Measurements from ENCODE around the gene TRIM67.

TRIM67 gene

DNA sequence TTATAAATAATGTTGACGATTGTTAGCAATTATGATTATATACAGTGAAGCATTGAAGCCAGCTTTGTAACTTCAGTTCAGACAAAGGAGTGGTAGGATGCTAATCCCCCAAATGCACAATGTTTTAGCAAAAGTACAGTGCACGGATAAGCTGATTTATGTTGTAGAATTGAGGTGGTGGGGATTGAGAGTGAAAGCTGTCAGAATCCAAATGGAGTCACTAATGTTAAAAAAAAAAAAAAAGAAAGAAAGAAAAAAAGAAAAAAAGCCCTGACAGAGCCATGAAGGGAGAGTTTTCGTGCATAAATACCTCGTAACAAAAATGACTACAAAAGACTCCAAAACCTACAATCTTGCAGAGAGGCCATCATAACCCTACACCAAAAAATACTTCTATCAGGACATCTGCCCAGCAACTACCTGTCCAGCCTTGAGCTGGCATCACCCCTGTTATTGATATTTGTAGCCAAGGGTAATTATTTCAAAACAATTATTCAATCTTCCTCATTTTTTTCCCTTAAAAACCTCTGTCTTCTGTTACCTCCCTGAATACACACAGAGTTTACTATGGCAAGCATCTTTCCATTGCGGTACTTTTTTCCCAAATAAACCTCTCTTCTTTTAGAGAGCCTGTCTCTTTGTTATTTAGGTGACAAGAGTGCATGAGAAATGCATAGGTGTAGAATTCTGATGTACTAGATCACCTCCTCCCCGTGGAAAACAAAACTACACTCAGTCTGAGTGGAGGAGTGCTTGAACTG is 2.5 kb upstream of the TRIM67 start:
- no peak for DNase-seq

DNA sequence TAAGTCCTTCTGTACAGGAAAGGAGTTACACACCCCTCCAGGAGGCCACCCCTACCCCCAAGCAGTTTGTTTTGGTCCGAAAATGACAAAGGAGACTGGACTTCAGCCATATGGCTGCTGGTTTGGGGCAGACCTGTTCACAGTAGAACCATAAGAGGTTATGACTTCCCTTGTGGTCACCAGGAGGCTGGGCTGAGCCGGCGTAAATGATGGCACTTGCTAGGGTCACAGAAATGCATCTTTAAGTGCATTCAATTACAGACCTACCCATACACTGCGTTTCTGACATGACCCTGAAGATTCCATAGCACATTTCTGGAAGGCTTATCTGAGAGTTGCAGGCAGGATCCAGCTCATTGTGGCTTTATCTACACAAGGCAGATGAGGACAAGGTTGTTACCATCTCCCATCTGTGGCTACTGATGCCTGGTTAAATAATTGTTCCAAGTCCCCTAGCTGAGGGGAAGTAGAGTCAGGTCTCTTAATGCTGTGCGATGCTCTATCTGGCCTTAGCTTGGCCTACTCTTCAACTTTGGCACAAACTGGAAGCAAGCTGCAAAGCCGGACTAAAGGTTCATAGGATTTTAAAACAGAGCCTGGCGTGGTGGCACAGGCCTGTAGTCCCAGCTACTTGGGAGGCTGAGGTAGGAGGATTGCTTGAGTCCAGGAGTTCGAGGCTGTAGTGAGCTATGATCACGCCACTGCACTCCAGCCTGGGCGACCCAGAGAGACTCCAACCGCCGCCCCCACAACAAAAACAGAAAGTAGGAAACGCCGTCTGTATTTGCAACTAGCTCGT is 1.7 kb upstream of the TRIM67 start:
- no peak for DNase-seq

DNA sequence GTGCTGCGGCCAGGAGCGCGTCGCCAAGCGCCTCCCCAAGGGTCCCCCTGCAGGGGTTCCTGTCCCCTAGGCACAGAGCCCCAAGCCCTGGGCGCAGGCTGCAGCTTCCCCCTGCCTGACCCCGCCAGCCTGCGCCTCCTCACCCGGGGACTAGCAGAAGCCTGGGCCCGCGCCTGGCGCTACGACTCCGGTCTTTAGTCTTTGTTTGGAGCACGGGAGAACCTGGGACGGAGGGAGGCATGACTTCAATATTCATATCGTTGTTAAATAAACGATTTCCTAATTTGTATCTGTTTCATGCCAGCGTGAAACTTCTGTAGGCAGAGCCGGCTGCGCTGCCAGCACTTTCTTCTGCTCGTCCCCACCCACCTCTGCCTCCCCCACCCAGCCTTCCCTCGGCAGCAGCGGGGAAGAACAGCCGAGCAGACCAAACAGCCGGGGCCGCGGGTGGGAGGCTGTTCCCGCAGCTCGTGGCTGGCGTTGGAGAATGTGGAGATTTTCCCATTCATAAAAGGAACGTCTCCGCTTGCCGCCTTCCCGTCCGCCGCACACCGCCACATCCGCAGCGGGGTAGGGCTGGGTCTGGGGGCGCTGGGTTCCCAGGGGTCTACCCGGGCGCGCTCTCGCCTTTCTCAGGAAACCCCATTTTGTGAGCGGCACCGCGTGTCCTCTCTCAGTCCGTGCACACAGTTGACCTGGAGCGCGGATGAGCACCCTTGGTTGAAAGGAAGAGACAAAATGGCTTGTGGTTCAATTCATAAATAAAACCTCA is 777 bp upstream of the TRIM67 start:
- no peak for DNase-seq

DNA sequence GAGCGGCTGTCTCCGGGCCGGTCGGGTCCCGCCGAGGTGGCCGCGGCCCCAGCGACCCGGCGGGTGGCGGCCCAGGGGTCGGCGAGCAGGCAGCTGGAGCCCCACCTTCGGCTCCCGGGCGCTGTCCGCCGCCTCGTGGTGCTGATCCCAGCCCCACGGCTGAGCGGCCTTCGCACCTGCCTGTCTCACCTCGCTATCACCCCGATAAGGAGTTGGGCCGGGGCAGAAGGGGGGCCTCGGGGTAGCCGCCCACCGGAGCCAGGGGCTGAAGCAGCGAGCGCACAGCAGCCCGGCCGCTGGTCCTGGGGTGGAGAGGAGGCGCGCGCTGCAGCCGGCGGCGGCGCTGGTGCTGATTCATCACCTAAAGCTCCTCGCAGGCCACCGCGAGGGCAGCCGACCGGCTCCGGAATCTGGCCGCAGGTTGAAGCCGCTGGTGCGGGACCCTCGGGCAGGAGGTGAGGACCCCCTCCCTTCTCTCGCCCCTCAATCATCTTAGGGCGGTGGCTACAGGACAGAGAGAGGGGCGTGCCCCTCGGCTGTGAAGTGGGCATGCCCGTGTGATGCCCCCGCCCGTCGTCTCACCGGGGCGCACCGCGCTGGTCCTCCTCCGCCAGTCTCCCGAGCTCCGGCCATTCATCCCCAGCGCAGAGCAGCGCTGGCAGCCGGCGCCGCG is 575 bp downstream of the TRIM67 start:
- DNase-seq, result no peak

DNA sequence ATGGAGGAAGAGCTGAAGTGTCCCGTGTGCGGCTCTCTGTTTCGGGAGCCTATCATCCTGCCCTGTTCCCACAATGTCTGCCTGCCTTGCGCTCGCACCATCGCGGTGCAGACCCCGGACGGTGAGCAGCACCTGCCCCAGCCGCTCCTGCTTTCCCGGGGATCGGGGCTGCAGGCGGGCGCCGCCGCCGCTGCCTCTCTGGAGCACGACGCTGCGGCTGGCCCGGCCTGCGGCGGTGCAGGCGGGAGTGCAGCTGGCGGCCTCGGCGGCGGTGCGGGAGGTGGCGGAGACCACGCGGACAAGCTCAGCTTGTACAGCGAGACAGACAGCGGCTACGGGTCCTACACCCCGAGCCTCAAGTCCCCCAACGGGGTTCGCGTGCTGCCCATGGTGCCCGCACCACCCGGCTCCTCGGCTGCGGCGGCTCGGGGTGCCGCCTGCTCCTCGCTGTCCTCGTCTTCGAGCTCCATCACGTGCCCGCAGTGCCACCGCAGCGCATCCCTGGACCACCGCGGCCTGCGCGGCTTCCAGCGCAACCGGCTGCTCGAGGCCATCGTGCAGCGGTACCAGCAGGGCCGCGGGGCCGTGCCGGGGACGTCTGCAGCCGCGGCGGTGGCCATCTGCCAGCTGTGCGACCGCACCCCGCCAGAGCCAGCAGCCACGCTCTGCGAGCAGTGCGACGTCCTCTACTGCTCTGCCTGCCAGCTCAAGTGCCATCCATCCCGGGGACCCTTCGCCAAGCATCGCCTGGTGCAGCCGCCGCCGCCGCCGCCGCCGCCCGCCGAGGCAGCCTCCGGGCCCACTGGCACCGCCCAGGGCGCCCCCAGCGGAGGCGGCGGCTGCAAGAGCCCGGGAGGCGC is 1.3 kb downstream of the TRIM67 start:
- DNase-seq, result no peak

DNA sequence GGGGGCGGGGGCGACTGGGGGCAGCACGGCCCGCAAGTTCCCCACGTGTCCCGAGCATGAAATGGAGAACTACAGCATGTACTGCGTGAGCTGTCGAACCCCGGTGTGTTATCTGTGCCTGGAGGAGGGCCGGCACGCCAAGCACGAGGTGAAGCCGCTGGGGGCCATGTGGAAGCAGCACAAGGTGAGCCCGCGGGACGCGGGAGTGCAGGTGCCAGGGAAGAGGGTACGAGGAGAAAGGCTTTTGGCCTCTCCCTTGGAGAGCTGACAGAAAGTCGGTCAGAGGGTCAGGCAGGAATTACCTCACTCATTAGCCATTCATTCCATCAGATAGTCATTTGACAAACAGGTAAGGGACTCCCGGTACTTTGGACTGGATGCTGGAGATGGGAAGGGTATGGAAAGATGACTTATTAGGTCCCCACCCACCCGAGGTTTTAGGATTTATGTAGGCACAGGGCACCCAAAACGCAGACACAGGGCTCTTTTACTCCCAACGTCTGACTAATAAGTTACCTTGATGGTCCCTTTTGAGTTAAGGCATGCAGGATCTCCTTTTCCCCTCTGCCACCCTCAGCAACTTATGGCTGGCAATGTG is 2.1 kb downstream of the TRIM67 start:
- no peak for DNase-seq

DNA sequence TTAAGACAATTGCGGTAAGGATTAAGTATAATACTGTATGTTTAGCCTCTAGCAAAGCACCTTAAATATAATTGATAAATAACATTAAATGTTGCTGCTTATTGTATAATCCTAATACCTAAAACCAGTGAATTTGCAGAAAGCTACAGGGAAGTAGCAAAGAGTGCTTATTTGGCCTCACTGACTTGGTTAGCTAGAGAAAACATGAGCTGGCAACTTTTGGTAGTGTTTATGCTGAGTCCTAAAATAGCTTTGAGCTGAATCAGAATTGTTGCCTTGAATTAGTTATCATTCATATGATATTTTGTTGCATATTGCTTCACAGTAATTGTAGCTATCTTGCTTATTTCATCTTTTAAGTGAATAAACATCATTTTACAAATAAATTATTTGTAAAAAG is 3.5 kb downstream of the TRIM67 start:
- DNase-seq, result no peak

DNA sequence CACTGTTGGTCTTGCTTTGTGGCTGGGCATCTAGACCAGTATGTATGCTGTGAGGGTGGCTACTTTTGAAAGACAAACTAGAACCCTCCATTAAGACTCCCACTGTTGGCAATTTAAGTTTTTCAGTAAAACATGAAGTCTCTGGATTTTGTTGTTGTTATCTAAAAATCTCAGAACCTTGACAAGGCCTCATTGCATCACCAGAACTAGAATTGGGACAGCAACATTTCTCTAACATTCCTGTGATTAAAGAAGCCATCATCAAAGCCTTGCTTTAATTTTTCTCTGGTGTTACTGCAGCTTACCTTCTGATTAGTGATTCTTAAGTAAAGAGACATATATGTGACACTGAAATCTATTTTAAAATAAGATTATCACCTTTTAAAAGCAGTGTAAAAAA is 4.5 kb downstream of the TRIM67 start:
- DNase-seq, result no peak

DNA sequence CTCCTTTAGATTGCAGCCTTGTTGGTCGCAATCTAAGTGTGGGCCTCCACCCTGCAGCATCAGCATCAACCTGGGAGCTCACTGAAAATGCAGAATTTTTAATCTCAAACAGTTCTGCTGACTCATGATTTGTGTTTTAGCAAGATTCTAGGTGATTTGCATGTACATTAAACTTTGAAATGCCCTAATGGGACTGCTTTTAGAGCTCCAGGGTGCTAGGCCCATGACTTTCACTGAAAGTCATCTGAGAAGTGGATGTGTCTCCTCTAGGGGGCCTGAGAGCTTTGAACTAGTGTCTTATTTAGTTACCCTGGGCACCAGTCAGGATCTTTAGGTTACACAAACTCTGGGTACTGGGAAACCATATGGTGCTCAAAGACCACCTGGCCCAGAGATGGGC is 9.0 kb downstream of the TRIM67 start:
- no peak for DNase-seq

DNA sequence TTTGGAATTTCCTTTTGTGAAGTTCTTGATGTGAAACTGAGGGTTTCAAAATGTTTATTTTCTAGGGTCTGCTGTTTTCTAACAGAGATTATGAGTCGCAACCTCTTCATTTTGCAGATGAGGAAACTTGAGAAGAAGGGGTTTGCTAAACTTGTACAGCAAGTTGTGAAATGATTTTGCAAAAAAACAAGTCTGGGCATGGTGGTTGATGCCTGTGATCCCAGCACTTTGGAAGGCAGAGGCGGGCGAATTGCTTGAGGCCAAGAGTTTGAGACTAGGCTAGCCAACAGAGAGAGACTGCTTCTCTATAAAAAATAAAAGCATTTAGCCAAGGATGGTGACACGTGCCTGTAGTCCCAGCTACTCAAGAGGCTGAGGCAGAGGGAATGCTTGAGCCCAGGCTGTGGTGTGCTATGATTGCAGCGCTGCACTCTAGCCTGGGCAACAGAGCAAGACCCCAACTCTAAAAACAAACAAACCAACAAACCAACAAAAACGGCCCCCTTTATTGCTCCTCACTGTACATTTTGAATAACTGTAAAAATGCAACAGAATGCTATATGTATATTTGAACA is 9.9 kb downstream of the TRIM67 start:
- DNase-seq, result no peak

DNA sequence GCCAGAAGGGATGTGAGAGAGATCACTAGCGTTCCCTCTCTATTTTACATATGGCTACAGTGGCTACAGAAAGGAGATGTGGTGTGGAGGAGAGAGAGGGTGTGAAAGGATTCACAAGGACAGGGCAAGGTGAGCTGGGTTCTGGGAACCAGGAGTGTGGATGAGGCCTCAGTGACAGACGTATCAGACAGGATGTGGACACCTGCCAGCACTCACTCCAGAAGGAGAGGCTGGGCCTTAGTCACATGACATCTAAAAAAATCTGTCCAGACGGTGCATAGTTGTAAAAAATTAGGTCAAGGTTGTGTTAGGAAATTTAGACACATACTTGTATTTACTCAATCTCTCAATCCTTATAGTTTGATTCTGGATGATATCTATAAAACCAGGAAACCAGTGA is 10.6 kb downstream of the TRIM67 start:
- DNase-seq, result no peak

DNA sequence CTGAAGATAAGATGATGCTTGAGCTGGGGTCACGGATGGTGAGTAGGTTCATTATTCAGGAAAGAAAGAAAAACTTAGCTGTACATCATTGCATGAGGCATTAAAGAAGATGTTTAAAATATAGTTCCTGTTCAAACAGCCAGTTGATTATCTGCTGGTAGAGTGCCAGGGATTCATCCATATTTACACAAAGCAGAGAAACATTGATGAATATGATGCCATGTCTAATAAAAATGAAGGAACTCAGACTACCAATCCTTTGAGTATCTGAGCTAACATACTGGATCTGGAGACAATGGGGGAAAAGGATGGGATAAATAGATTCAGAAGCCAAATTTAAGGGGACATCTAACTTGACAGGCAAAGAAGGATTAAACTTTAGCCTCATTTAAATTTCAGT is 14.6 kb downstream of the TRIM67 start:
- no peak for DNase-seq

DNA sequence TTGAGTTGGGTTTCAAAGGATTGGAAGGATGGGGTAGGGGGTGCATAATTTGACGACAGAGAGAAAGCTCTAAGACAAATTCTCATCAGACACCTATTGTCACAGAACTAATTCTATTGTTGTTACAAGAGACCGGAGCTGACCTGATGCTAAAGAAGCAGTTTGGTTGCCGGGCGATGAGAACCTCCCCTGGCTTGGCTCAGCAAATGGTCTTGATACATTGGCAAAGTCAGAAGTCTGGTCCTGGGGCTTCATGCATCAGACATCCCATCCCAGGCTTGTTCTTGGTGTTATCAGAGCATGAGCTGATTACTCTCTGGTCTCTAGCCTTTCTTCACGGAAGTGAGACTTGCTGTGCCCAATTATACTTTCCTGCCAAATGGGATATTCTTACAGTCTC is 15.4 kb downstream of the TRIM67 start:
- no peak for DNase-seq

DNA sequence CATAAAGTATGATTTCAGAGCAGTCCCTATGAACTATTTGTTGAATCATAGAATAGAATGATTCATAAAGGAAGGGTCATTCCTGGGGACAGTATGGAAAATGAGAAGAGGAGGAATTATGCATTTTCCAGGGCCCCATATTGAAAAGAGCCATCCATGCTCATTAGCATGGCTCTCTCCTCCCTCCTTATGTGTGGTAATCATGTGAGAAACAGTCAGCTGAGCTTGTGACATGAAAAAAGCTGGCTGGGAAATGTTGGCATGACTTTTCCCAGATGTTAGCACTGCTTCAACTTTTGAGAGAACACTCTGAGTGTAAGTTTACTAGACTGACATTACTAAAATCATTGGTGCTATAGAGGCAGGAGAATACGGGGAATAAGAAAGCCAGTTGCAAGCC is 16.1 kb downstream of the TRIM67 start:
- no peak for DNase-seq

DNA sequence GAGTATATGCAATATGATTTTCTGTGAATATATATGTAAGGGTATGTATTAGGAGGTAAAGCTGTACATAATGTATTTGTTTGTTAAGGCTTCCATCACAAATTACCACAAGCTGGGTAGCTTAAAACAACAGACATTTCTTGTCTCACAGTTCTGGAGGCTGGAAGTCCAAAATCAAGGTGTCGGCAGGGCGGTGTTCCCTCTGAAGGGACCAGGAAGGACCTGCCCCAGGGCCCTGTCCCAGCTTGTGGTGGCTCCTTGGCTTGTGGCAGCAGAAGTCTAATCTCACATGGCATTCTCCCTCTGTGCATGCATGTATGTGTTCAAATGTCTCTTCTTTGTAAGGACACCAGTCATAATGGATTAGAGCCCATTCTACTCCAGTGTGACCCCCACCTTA is 17.1 kb downstream of the TRIM67 start:
- DNase-seq, result no peak

DNA sequence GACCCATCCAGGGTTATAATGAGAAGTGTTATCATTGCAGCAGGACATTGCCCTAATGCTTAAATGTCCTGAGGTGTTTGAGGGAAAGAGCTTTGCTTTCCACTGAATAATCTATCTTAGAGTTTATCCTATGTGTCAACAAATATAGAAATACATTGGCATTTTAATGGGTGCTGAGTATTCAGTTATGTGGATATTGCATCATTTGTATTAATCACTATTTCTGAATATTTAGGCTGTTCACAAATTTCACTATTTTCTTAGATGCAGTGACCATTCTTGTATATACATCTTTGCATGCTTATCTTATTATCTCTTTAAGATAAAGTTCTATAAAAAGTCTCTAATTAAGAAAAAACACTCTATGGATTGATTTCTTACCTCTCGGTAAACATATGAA is 18.2 kb downstream of the TRIM67 start:
- no peak for DNase-seq

DNA sequence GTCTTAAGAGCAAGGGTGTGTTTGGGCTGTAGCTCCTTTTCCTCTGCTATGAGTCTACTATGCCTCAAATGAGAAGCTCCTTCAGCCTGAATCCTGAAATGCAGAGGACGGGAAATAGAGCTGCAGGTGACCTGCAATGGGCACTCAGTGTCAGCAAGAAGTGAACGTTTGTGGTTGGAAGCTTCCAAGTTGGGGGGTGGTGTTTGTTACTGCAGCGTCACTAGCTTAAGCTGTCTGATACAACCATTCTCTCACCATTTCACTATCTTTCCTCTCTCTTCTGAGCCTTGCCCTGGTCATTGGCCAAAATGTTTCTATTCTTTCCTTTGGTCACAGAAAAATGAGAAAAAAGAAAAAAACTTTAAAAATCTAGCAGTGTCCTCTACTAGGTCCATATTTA is 19.4 kb downstream of the TRIM67 start:
- no peak for DNase-seq

DNA sequence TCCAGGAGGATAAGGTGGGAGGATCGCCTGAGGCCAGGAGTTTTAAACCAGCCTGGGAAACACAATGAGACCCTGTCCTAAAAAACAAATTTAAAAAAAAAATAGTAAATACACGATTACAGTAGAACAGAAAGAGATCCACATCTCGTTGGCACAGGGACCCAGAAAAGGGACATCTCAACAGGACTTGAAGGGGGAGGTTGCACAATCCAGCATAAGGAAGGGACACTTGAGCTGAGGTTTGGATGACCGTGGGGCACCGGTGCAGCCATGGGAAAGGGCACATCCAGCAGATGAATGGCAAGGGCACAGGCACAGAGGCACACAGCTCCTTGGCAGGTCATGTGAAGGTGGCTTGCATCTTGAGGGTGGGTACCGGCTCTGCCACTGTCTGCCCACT is 20.5 kb downstream of the TRIM67 start:
- DNase-seq, result no peak

DNA sequence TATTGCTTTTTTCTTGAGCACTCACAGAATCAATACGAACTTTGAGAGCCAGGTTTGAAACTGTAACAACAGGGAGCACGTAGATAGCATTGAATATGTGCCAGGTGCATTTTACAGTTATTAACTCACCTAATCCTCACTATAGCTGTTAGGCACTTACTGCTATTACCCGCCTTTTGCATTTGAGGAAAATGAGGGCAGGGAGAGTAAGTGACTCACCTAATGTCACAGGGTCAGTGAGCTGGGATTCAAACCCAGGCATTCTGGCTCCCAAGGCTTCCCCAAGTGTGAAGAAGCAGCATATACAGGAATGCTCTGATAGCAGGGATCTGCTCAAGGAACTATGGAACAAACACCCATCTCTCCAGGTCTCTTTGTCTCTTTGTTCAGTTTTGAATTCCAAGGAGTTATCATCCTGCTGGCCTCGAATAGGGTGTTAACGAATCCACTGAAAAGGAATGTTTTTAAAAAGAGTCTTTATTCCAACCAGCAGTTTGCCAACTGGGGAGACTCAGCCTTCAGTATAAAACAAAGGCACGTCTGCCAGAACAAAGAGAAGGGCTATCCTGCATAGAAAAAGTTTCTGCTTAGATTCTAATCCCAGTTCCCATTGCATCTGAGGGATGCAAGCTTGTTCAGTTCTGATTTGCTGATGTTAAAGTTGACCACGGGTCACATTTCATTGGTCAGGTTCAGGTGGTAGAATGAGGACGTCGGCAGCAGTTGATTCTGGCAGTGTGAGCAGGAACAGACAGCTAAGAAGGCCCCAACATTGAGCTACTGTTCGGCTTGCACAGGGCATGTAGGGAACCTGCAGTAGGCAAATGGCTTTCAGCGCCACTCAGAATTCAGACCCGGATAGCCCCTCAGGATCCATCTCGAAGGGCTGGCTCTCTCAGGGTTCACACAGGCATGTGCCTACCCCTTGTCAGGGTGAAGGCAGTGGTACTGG is 22.1 kb downstream of the TRIM67 start:
- DNase-seq, result no peak

DNA sequence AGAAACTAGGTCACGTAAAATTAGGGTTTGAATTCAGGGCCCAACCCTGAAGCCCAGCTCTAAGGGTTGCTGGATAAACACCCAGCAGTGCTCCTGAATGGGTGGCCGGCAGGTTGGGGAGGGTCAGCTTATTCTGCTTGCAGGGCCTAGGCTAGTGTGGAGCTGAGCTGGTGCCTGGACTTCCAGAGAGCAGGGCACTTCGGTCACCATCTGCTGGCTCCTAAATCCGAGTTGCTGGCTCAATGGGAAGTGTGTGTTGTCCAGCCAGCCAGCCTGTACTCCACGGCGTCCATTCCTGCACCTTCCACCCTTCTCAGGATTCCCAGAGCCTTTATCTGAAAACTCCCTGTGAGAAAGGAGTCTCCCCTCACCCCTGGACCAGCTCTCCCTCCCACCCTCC is 23.0 kb downstream of the TRIM67 start:
- DNase-seq, result no peak

Data from NCI-H526 treated with DMSO at 0.1 percent for 48 hours (cell line).